GM21619 (cell line): ENCODE data around the gene RPL10.
"Not testable (repeated sequence)": the region's sequence is repeated elsewhere in the genome, so short reads cannot be mapped to it uniquely, and the experiment has no call there.

Source experiments
- ATAC-seq: cut with Tn5 transposase; IDR thresholded peaks from one replicate; pipeline ENCODE4 v1.9.1; 2021; ENCODE audit not compliant: unreplicated experiment

Gene RPL10

GRCh38 chrX:154375156-154375504, 23.0 kb upstream of the RPL10 start:
- no peak for ATAC-seq

DNA sequence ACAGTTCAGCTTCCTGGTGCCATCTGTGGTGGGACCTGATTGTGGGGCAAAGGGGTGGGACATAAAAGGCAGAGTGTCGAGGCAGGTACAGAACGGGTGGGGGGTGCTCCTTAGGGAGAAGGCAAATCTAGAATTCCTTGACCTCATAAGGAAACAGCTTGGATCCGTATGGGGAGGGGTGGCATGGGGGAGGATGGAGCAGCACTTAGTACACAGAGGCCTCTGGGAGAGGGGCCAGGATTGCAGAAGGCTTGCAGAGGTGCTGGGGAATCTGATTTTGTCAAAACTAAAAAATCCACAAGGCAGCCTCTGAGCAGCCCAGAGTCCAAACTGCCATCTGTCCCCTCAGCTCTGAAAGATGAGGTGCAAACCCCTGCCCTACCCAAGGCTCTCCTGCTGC, 21.4 kb upstream of the RPL10 start:
- no peak for ATAC-seq

DNA sequence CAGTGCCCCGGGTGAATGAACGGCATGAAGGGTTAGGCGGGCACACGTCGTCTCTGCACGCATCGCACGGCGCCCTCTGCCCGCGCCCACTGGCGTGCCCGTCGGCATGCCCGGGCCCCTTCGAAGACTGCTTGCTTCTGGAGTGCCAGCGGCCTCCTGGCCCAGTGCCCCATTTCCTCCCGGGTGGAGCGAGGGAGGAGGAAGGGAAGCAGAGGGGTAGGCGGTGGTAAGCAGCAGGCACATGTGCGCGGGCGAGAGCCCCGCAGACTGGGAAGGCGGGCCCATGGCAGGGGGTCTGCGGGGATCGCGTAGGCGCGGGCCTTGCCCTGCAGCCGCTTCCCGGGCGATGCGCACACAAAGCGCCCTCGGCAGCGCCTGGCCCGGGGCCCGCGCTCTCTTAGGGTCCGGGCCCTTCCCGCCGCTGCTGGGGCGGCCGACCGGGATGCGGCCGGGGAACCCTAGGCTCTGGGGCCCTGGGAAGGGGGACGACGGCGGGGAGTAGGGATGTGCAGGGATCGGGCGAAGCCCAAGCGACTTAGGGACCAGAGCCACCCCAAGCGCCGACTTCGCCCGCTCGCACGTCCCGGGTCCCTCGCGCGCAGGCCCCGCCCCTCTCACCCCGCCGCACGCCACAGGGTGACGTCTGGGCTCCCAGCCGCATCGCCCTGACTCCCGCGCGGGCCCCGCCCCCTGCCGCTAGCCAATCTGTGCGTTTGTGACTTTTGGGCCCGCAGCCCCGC, 19.9 kb upstream of the RPL10 start:
- ATAC-seq = no peak

- peak; percentile 80 for ATAC-seq
Observed at GRCh38 chrX:154378799-154379568, 19.2 kb upstream of the RPL10 start, which contains the start of gene EMD. Gene EMD, plus strand, starts transcription at chrX:154379295. Its CDS starts 190 bp downstream, at chrX:154379485.

GRCh38 chrX:154379569-154379951, 18.6 kb upstream of the RPL10 start:
- ATAC-seq = peak; percentile 1

DNA sequence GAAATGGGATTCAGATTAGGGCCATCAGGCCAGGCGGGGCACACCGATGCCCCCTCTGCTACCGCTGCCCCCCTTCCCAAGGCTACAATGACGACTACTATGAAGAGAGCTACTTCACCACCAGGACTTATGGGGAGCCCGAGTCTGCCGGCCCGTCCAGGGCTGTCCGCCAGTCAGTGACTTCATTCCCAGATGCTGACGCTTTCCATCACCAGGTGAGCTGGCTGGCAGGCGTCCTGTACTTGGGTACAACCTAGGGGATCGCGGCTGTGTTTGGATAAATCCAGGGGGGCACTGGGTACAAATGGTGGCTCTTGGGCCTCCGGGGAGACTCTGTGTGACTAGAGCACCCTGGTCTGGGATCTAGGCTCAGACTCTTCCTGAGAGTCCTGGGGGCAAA, 18.0 kb upstream of the RPL10 start:
- no peak for ATAC-seq

- no peak for ATAC-seq
Observed at GRCh38 chrX:154380787-154381186, 17.4 kb upstream of the RPL10 start.

DNA sequence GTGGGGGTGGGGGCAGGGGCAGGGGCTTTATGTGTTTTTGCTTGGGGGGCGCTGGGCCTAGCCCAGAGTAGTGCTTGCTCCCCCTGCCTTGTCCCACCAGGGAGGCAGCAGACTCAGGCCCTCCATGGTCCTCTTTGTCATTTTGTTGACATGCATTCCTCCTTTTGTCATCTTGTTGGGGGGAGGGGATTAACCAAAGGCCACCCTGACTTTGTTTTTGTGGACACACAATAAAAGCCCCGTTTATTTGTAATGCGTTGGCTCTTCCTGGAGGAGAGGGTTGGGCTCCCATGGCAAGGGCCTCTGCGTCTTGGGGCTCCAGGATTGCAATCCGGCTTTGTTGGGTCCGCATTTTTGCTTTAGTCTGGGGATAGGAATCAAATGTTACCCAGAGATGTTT, 16.9 kb upstream of the RPL10 start:
- no peak for ATAC-seq

DNA sequence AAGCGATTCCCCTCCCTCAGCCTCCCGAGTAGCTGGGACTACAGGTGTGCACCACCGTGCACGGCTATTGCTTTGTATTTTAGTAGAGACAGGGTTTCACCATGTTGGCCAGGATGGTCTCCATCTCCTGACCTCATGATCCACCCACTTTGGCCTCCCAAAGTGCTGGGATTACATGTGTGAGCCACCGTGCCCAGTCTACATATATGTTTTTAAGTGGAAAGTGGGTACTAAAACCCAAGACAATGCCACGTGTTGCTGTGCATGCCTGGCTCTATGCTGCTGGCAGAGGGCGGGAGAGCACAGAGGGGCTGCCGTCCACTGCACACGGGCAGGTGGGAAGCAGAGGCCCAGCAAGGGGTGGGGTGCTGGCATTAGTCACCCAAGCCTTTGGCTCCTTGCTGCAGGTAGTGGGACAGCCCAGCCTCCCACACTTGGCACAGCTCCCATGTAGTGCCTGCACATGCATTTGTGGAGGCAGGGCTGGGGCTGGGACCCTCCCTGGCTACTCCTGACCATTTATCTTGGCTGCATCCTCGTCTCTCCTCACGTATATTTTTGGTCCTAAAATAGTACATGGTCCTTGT, 15.6 kb upstream of the RPL10 start:
- no peak for ATAC-seq

- ATAC-seq = no peak
Observed at GRCh38 chrX:154383359-154384283, 14.6 kb upstream of the RPL10 start.

- no peak for ATAC-seq
Observed at GRCh38 chrX:154384284-154384892, 13.8 kb upstream of the RPL10 start.

DNA sequence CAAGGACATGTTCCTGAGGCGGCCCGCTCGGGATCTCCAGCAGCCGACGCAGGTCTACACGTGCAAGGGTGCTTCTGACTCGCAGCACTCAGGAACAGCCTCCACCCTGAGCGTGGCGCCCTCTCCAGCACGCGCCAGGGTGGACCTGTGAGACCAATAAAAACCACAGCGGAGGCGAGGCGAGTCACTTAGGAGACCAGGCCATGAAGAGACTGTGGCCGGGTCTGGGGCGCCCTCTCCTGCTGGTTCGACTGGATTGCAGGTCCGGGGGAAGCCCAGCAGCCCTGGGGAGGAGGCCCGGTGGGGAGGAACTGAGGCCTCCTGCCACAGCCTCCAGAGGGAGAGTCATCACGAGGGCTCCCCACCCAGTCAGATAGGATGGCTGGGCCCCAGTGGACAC, 10.1 kb upstream of the RPL10 start:
- peak; percentile 23 for ATAC-seq

- not testable (repeated sequence) for ATAC-seq
Observed at GRCh38 chrX:154388649-154389048, 9.5 kb upstream of the RPL10 start.

- peak; percentile 70 for ATAC-seq
Observed at GRCh38 chrX:154389812-154390747, 8.1 kb upstream of the RPL10 start.

DNA sequence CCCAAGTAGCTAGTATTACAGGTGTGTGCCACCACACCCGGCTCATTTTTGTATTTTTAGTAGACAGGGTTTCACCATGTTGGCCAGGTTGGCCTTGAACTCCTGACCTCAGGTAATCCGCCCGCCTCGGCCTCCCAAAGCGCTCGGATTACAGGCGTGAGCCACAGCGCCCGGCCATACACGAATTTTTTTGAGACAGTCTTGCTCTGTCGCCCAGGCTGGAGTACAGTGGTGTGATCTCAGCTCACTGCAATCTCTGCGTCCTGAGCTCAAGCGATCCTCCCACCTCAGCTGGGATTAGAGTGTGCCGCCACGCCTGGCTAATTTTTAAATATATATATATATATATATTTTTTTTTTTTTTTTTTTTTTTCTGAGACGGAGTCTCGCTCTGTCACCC, 1.8 kb upstream of the RPL10 start:
- not testable (repeated sequence) for ATAC-seq

GRCh38 chrX:154396973-154397887, 947 bp upstream of the RPL10 start:
- peak; percentile 58 for ATAC-seq

- ATAC-seq = peak; percentile 28
Observed at GRCh38 chrX:154398668-154399526, 720 bp downstream of the RPL10 start.
